Peyer's patch (tissue), 4 donors: ENCODE data around the gene CERS6. TPM values are rescaled to one million over a fixed set of nuclear protein-coding genes. Genes with fewer than 3 reads are reported as not detected.

Source experiments
- DNase-seq, 3 donors: peaks; one replicate each; pipeline ENCODE4 v3.0.0-alpha.2; 2017 to 2019
- H3K27ac ChIP-seq, 4 donors: fragments of 200-600 bp; sonication (generic); one replicate each; pipeline ENCODE4 v1.5.1; 2016 to 2019
- H3K27me3 ChIP-seq, 2 donors: fragments of 200-600 bp; sonication (generic); one replicate each; pipeline ENCODE4 v1.5.1; 2019
- H3K36me3 ChIP-seq, 3 donors: fragments of 200-600 bp; sonication (generic); one replicate each; pipeline ENCODE4 v1.5.1; 2016 to 2019
- H3K4me1 ChIP-seq, 4 donors: fragments of 200-600 bp; sonication (generic); one replicate each; pipeline ENCODE4 v1.5.1; 2016 to 2019
- H3K4me3 ChIP-seq, 4 donors: fragments of 200-600 bp; sonication (generic); 1 replicate in 3 of 4; 2 replicates in 1 of 4; pipeline ENCODE4 v1.5.1; 2016 to 2019; ENCODE audit warnings: mild to moderate bottlenecking in 1 of 4
- H3K9me3 ChIP-seq, 4 donors: fragments of 200-600 bp; sonication (generic); one replicate each; pipeline ENCODE4 v1.5.1; 2016 to 2019; ENCODE audit warnings: mild to moderate bottlenecking in 1 of 4
- POLR2A ChIP-seq, 2 donors: fragments of 450-650 bp; IDR thresholded peaks; one replicate each; pipeline ENCODE4 v1.5.1; 2017; ENCODE audit warnings: antibody characterized with exemption in 2 of 2, mild to moderate bottlenecking in 2 of 2, moderate library complexity in 2 of 2
- total RNA-seq, 4 donors: library from RNA; depleted of rRNA; stranded (reverse); fragments of >200 nt; gene quantifications; one replicate each; pipeline ENCODE4 v1.1.0, GENCODE V29; 2016
- TF ChIP-seq, protein P1 (sequence below), 6 experiments: fragments of 450-650 bp in 4 of 6; fragments of 200-600 bp in 2 of 6; sonication (generic) in 1 of 6; IDR thresholded peaks; one replicate each; pipeline ENCODE4 v1.5.1; 2017 to 2019; ENCODE audit warnings: antibody characterized with exemption in 6 of 6, mild to moderate bottlenecking in 3 of 6, moderate library complexity in 1 of 6

CERS6 gene
- total RNA-seq, 4 donors from 2014 or later = 28.1 to 110 (median 96.7) TPM

DNA sequence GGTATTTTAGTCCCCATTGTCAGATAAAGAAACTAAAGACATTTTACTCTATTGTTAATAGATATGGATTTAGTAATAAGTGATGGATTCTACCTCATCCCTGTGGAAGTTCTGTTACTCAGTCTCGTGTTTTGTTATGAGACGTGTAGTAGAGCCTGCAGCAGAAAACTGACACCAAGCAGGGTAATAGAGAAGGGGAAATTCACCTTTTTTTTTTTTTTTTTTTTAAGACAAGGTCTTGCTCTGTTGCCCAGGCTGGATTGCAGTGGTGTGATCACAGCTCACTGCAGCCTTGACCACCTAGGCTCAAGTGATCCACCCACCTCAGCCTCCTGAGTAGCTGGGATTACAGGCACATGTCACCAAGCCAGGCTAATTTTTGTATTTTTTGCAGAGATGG, 164.5 kb downstream of the CERS6 start:
- Histone ChIP-seq H3K27ac (no peak overlapping the region), H3K9me3 (no peaks in the 10 kb centered on the region), H3K27me3 (no peaks in the 10 kb centered on the region), H3K4me3 (no peak overlapping the region), H3K36me3 (no peaks in the 10 kb centered on the region), H3K4me1 (no peaks in the 10 kb centered on the region)
- no peak for TF ChIP-seq POLR2A (IDR thresholded peaks at IDR 0.05)
- TF ChIP-seq, protein P1, sequence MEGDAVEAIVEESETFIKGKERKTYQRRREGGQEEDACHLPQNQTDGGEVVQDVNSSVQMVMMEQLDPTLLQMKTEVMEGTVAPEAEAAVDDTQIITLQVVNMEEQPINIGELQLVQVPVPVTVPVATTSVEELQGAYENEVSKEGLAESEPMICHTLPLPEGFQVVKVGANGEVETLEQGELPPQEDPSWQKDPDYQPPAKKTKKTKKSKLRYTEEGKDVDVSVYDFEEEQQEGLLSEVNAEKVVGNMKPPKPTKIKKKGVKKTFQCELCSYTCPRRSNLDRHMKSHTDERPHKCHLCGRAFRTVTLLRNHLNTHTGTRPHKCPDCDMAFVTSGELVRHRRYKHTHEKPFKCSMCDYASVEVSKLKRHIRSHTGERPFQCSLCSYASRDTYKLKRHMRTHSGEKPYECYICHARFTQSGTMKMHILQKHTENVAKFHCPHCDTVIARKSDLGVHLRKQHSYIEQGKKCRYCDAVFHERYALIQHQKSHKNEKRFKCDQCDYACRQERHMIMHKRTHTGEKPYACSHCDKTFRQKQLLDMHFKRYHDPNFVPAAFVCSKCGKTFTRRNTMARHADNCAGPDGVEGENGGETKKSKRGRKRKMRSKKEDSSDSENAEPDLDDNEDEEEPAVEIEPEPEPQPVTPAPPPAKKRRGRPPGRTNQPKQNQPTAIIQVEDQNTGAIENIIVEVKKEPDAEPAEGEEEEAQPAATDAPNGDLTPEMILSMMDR (IDR thresholded peaks at IDR 0.05) = no peak
- DNase-seq = no peak

DNA sequence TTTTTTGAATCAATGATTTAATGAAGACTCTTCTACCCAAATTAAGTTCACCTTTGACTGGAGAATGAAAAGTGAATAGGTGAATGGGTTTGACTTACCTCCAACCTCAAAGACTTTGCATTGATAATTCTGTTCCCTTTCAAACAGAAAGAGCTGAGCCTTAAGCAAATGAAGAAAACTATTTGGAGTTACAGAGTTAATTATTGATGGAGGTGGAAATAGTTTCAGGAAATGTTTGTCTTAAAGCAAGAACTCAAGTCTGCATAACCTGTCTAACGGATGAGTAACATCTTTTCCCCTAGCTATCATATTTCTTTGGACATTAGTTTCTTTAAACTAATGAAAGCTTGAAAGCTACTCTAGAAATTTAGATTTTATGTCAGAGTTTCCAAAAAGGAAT, 166.5 kb downstream of the CERS6 start:
- H3K27me3 ChIP-seq = no peaks in the 10 kb centered on the region
- no peaks in the 10 kb centered on the region for H3K9me3 ChIP-seq
- TF ChIP-seq POLR2A (IDR thresholded peaks at IDR 0.05) = no peak
- TF ChIP-seq, protein P1 (IDR thresholded peaks at IDR 0.05) = no peak
- no peak for DNase-seq
- no peaks in the 10 kb centered on the region for H3K36me3 ChIP-seq
- H3K4me3 ChIP-seq = no peak overlapping the region
- no peaks in the 10 kb centered on the region for H3K4me1 ChIP-seq
- no peak overlapping the region for H3K27ac ChIP-seq

DNA sequence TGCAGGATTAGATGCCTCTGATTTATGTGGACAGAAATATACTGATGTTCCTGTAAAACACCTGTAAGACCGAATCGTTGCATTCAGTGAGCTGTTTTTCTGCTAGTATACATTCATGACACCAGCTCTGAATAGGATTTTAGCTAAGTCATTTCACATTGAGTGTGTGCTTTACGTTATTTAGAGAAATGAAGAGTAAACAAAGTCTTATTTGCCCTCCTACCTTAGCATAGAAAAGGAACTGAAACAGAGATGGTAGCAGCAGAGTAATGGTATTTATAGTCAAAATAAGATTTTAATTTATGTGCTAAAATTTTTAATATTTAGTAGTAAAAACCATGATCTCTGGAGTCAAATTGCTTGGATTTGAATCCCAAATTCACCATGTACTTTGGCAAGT, 168.0 kb downstream of the CERS6 start:
- Histone ChIP-seq H3K27ac (no peak overlapping the region), H3K36me3 (no peaks in the 10 kb centered on the region), H3K27me3 (no peaks in the 10 kb centered on the region), H3K9me3 (no peaks in the 10 kb centered on the region), H3K4me3 (no peak overlapping the region), H3K4me1 (peaks cover 0 to 5% (median 0%) of the 10 kb centered on the region in 4 donors)
- TF ChIP-seq POLR2A (IDR thresholded peaks at IDR 0.05) = no peak
- TF ChIP-seq, protein P1 (IDR thresholded peaks at IDR 0.05) = no peak
- DNase-seq = no peak

DNA sequence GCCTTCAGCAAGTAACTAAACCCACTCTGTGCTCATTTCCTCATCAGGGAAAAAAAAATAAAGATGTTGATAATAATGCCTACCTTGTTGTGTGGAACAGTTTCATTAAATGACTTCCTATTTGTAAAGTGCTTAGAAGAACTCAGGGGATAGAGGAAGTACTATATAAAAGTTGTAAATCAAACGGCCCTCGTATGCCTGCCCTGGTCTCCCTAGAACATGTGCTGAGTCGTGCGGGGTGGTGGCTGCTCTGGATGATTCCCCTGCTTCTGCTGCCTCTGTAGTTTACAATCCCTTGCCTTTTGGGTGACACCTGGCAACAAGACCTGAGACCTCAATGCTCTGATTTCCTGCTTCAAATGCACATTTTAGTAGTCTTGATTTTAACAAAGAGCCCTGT, 170.0 kb downstream of the CERS6 start:
- Histone ChIP-seq H3K36me3 (no peaks in the 10 kb centered on the region), H3K4me1 (peaks cover 0 to 5% (median 0%) of the 10 kb centered on the region in 4 donors), H3K27me3 (no peaks in the 10 kb centered on the region), H3K27ac (peak overlapping the region in 1 of 4 donors; percentile 17), H3K4me3 (no peak overlapping the region), H3K9me3 (no peaks in the 10 kb centered on the region)
- no peak for DNase-seq
- TF ChIP-seq POLR2A (IDR thresholded peaks at IDR 0.05) = no peak
- TF ChIP-seq, protein P1 (IDR thresholded peaks at IDR 0.05) = no peak

DNA sequence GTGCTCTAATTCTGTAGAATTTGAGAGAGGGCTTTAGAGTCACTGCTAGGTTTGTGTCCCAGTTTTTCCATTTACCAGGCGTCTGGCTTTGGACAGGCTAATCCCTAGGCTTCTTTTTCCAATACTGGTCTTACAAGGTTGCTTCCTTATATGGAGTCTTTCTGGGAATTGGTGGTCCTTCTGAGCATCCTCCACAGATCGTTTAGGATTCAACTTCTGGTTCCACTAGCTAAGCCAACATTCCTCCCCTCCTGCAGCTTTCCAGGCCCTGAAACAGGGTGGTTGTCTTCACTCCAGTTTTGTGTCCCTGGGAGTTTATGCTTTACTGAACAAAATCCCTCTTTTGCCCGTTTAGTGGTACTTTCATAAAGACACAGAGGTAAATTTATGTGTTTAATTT, 170.6 kb downstream of the CERS6 start:
- H3K27me3 ChIP-seq = no peaks in the 10 kb centered on the region
- H3K4me3 ChIP-seq = no peak overlapping the region
- DNase-seq = no peak
- no peak for TF ChIP-seq POLR2A (IDR thresholded peaks at IDR 0.05)
- TF ChIP-seq, protein P1 (IDR thresholded peaks at IDR 0.05) = no peak
- H3K4me1 ChIP-seq = peaks cover 0 to 5% (median 0%) of the 10 kb centered on the region in 4 donors
- H3K9me3 ChIP-seq = no peaks in the 10 kb centered on the region
- peak overlapping the region in 1 of 4 donors; percentile 17 for H3K27ac ChIP-seq
- no peaks in the 10 kb centered on the region for H3K36me3 ChIP-seq

DNA sequence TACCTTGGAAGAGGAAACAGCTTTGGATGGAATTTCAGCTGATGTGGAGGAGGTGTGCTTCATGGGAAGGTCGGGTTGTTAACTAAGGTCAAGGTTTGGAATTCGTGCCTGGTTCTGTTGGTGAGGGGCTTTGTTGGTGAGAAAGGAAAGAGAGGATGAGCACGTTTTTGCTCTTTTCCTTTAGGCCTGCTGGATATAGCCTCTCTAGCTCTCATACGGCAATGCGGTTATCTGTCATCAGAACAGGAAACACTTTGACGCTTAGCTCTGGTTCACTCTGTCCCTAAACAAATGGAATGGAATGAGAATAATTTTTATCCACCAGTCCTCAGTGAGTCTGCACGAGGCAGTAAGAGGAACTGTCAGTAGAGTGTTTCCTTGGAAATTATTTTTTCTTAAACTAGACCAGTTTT, 176.6 kb downstream of the CERS6 start:
- Histone ChIP-seq H3K4me1 (peaks cover 0 to 34% (median 0%) of the 10 kb centered on the region in 4 donors), H3K27ac (peak overlapping the region in 3 of 4 donors; percentile 0 to 76 (median 74)), H3K36me3 (no peaks in the 10 kb centered on the region), H3K4me3 (no peak overlapping the region), H3K9me3 (no peaks in the 10 kb centered on the region), H3K27me3 (no peaks in the 10 kb centered on the region)
- TF ChIP-seq, protein P1 (IDR thresholded peaks at IDR 0.05) = no peak
- no peak for TF ChIP-seq POLR2A (IDR thresholded peaks at IDR 0.05)
- DNase-seq = no peak
